Stimulated activated CD8-positive, alpha-beta memory T cell treated with anti-CD3 and anti-CD28 coated beads, Interleukin-12 subunit alpha, Interleukin-12 subunit beta, amount 100 ng/mL, for 4 hours (primary cell): ENCODE measurements around the gene GOLGA6L7.
"Not testable (repeated sequence)": the region's sequence is repeated elsewhere in the genome, so short reads cannot be mapped to it uniquely, and the experiment has no call there.

Experiments
- DNase-seq: peaks from one replicate; pipeline ENCODE4 v3.0.0-alpha.2; 2020; ENCODE audit warnings: low read depth

The GOLGA6L7 gene

DNA sequence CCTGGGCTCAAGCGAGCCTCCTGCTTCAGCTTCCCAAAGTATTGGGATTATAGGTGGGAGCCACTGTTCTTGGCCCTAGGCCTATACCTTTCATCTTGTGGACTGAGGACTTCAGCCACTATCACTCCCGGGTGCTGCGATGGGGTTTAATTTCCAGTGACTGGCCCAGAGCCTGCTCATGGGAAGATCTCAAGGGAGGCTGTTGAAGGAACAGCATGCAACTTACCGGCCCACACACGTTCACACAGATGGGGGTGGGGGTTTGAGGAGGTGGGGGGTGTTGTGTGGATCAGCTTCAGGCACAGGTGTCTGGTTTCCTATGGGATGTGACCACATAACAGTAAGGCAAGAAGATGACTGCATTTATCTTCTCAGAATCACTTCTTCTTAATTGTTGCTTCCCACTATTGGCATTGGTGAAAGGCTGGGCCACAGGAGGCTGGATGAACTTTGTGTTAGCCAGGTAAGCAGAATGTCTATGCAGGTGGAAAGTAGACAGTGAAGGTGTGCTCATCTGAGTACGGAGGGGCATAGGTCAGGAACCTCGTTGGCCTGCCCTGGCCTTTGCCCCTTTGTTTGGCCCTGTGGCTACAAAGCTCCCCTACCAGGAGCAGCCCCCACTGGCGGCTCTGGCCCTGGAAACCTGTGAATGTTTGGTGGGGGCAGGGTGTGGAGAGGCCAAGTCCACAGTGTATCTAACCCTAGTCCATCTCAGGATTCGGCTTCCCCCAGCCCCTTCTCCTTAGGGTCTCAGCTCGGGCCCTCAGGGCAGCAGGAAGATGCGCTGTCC is 35.9 kb upstream of the GOLGA6L7 start:
- no peak for DNase-seq

DNA sequence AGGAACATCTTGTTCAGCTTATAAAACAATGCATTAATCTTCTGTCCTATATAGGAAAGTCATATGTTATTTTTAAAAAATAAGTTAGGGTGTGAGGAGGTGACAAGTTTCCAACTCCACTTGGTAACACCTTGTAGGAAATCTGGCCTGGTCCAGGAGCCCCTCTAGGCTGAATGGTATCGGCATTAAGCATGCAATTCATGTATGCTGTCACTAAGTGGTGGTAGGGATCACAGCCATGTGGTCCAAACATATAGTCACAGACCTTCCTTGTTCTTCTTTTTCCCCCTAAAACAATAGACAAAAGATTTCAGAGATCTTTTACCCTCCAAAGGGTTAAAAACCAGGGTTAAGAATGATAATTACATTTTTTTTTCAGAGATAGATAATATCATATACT is 33.2 kb upstream of the GOLGA6L7 start:
- no peak for DNase-seq

DNA sequence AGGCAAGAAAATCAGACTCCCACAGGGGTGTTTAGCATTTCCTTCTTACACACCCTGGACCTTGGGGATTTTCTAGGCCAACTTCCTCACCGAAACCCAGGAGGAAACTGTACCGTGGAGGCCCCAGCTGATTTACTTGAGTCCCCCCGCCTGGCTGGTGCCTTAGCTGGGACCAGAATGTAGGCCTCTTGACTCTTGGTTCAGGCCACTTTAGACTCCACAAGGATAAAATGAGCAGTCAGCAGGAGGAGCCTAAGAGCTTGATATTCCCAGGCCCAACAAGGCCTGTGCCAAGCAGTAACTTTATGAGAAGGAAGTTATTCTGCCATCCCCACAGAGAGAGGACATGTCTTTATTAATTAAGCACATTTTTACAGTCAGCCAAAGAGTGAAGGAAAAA is 32.7 kb upstream of the GOLGA6L7 start:
- no peak for DNase-seq

DNA sequence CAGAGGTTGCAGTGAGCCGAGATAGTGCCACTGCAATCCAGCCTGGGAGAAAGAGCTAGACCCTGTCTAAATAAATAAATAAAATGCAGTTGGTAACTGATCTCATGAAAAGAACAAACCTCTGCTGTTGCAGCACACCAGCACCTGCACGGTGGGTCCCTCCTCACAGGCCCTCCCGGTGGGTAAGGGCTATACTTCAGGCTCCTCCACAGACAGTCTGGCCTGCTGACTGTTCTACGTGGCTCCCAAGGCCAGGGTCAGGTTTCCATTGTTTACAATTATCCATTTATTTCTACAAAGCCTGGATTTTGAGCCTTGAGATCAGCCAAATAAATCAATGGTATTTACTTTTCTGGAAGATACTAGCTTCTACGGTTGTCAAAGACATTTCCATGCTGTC is 32.2 kb upstream of the GOLGA6L7 start:
- no peak for DNase-seq

DNA sequence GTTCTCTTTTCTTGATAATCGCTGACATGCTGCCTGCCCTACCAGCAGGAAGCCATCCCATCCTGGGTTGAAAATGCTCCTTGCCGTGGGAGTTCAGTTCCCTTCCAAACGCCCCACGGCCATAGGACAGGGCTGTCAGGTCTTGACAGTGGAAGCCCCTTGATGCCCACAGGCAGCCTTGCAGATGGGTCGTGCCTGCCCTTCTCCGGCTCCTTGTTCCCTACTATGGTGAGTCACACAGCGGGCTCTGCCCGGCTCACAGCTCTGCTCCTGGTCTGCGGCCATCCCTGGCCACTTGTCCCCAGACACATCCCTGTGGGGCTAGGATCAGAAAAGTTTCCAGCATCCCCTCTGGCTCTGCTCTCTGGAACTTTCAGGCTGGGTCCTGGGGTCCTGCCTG is 31.1 kb upstream of the GOLGA6L7 start:
- no peak for DNase-seq

DNA sequence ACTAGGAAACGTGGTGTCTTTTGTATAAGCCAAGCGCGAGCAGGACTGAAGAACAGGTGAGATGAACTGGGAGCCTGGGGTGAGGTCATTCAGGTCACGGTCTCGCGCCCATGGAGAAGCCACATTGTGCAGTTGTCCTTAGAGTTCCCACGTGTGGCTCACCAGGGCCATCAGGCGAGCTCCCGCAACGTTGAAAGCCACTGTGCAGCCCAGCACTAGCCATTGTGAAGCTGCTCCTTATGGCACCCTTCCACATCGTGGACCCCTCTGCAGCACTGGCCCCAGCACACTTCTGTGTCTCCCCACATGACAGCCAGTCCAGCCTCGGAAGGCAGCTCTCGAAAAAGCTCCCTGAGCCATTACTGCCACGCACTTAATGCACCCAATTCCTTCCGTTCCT is 29.8 kb upstream of the GOLGA6L7 start:
- DNase-seq, result no peak

DNA sequence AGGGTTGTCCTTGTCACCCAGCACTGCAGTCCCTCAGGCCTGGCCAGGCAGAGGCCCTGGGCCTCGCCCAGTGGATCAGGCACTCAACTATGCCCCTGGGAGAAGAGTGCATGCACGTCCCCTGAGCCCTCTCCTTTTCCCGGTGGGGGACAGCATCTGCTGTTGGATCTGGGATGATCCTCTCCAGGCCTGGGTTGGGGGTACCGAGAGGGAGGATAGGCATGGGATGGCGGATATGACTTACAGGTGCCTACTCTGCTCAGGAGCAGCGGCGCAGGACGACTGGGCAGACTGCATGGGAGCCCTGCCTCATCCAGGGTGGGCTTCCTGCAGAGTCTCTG is 28.4 kb upstream of the GOLGA6L7 start:
- no peak for DNase-seq

DNA sequence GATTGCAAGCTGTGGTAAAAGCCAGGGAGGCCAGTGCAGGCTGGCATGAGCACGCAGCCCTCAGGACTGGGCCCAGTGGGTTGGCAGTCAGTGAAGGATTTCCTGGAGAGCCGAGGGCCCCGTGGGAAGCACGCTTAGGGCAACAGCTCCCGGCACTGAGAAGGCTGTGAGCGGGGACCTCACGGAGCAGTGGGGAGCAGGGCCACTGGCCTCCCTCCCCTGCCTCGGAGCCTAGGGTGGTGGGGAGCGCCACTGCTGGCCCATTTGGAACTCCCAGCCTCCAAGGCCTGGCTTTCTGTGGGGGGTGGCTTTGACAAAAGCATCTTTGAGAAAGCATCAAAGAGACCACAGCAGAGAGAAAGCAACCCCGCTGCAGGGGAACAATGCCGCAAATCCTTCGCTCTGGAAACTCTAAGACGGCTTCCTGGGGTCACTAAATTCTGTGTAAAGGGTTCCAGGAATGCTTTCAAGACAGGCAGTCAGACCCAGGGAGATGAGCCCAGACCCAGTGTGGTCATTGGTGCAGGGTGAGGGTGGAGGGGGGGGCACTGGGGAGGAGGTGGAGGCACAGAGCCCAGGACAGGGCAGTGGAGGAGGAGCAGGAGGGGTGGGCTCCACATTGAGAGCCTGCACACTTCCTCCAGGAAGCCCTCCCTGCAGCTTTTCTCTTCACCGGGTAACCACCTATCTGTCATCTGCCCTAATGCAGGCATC is 27.8 kb upstream of the GOLGA6L7 start:
- no peak for DNase-seq

DNA sequence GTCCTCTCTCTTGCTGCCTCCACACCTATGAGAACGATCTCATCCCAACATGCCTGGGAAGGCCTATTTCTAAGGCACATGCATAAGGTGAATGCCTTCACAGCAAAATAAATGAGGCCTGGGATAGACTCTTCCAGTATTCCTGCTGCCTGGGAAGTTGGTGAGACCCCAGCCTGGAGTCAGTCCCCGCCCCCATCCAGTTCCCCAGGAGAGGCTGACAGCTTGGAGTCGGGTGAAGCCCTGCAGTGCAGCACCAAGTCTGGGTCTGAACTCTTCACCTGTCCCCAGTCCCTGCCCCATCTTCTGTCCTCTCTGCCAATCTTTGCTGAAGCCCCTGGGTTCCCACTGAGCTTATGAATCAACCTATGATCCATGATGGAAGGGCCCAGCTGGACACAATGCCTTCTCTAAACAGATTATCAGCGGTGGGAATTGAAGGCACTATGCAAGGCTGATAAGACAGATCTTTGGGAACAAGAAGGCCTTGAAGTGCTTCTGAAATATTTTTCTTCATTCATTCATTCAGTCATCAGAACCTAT is 27.1 kb upstream of the GOLGA6L7 start:
- no peak for DNase-seq

DNA sequence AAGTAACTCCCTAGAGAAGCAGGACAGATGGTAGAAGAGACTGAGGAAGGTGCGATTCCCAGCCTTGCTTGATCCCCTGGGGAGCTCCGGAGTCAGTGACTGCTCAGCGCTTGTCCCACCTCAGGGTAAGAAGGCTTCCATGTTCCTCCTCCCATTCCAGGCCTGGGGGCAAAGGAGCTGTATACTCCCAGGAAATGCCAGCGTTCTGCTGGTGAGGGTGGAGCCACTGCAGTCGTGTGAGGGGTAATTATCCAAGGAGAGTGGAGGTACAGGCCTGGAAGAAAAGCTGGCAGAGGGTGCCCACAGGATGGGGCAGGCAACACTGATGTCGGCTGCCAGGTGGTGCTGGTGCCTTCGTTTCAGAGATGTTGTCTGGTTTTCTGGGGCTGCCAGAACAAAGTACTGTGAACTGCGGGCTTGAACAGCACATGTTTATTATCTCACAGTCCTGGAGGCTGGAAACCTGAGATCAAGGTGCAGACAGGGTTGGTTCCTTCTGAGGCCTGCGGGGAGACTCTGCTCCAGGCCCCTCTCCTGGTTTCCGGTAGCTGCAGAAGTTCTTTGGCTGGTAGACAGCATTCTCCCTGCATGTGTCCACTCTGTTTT is 25.2 kb upstream of the GOLGA6L7 start:
- DNase-seq, result no peak

DNA sequence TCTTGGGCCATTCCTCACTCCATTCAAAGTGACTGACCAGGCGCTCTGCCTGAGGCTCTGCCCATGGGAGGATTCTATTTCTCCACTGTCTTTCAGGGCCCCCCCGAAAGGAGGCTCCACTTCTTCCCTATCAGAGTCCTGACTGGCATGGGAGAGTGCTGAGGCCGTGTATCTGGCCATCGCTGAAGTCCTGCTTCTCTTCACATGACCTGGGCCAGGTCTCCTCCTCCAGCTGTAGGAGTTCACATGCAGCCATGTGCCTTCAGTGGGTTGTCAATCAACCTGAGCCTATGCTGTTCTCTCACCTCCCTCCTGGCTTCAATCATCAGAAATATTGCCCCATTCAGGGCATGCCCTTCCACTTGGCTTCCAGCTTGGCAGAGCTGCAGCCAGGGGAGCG is 24.6 kb upstream of the GOLGA6L7 start:
- DNase-seq, result no peak

DNA sequence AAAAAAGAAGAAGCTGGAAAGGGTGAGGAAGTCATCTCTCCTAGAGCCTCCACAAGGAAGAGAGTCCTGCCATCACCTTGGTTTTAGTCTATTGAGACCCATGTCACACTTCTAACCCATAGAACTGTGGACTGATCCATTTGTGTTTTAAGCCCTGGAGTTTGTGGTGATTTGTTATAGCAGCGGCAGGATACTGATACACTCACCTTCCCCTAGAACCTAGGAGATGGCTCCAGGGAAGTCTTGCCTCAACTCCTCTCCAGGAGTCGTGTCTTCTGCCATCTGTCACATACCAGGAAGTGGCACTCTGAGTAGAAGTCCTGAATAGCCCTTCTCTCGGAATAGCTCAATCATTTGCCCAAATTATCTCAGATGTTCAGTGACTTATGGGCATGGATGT is 22.7 kb upstream of the GOLGA6L7 start:
- DNase-seq, result no peak

DNA sequence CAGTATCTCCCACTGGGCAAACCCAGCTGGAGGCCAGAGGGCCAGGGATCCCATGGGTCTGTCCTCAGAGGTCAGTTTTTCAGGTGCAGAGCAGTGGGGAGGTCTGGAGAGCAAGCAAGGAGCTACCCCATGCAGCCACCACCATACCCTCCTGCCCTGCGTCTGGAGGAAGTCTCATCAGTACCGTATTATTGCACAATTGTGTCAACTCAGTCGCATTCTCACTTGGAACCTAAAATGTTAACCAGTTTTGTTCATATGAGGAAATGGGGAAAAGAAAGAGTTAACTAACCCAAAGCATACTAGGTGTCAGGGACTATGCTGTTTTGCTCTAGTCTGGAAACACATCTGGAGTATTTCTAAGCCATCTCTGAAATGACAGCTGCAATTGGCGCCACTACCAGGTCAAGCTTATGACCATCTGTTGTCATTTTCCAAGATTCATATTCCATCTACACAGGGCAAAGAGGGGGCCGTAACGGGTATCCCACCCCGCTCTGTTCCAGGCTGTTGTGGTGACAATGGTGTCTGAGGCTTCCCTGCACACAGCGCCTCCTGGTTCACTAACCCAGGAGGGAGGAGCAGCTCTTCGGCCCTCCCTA is 20.4 kb upstream of the GOLGA6L7 start:
- no peak for DNase-seq

DNA sequence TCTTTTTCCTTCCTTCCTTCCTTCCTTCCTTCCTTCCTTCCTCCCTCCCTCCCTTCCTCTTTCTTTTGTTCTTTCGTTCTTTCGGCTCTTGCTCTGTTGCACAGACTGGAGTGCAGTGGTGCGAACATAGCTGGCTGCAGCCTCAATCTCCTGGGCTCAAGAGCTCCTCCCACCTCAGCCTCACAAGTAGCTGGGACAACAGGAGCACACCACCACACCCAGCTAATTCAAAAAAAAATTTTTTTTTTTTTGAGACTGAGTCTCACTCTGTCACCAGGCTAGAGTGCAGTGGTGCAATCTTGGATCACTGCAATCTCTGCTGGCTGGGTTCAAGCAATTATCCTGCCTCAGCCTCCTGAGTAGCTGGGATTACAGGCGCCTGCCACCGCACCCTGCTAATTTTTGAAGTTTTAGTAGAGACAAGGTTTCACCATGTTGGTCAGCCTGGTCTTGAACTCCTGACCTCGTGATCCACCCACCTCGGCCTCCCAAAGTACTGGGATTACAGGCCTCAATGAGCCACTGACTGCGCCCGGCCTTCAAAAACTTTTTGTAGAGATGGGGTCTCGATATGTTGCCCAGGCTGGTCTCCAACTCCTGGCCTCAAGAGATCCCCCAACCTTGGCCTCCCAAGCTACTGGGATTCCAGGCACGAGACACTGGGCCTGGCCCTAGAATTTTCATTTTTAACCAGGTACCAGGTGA is 13.3 kb upstream of the GOLGA6L7 start:
- DNase-seq, result not testable (repeated sequence)

DNA sequence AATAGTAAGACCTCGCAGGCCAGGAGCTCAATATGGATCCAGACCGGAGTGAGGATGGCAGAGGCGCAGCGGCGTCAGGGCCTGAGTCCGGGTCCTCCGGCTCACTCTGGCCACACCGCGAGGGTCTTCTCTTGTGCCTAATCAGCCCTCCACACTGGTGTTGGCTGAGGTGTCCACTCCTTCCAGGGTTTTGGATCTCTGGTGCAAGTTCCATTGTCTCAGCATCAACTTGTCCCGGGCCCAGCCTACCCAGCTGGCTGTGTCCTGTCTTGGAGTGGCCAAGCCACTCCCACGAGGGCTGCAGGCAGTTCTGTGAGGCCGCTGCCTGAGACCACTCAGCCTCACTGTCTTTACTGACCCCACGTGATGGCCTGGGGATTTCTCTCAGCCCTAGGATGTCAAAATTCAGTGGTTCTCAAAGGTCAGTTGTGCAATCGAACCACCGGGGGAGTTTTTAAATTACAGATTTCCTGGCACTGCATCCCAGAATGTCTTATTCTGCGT is 12.6 kb upstream of the GOLGA6L7 start:
- no peak for DNase-seq

DNA sequence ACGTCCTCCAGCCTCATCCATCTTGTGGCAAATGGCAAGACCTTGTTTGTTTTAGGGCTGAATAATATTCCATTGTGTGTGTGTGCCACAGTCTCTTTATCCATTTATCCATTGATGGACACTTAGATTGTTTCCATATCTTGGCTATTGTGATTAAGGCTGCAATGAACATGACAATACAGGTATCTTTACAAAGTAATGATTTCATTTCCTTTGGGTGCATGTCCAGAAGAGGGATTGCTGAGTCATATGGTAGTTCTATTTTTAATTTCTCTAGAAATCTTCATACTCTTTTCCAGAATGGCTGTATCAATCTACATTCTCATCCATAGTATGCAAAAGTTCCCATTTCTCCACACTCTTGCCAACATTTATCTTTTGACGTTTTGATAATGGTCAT is 6.1 kb upstream of the GOLGA6L7 start:
- not testable (repeated sequence) for DNase-seq

DNA sequence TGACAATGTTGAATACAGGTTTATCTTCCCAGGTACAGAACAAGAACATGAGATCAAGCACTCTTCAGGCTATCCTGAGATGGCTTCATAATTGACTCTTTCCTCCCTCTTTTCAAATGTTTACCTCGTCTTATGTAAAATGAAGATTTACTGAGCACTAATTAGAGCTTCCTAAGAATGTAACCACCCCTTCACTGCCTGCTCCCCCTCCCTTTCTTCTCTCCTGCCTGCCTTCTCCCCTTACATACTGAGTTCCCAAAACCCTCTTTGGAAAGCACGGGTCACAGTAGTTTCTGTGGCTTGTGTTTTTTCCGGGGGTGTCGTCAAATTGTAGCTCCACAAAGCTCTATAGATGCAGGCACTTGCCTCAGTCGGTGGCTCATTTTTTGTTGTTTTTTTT is 5.2 kb upstream of the GOLGA6L7 start:
- DNase-seq, result not testable (repeated sequence)

DNA sequence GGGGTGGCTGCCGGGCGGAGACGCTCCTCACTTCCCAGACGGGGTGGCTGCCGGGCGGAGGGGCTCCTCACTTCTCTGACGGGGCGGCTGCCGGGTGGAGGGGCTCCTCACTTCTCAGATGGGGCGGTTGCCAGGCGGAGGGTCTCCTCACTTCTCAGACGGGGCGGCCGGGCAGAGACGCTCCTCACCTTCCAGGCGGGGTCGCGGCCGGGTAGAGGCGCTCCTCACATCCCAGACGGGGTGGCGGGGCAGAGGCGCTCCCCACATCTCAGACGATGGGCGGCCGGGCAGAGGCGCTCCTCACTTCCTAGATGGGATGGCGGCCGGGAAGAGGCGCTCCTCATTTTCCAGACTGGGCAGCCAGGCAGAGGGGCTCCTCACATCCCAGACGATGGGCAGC is 1.3 kb upstream of the GOLGA6L7 start:
- DNase-seq, result not testable (repeated sequence)

DNA sequence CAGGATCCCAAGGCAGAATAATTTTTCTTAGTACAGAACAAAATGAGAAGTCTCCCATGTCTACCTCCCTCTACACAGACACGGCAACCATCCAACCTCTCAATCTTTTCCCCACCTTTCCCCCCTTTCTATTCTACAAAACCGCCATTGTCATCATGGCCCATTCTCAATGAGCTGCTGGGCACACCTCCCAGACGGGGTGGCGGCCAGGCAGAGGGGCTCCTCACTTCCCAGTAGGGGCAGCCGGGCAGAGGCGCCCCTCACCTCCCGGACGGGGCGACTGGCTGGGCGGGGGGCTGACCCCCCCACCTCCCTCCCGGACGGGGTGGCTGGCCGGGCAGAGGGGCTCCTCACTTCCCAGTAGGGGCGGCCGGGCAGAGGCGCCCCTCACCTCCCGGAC is 827 bp upstream of the GOLGA6L7 start:
- DNase-seq, result not testable (repeated sequence)

DNA sequence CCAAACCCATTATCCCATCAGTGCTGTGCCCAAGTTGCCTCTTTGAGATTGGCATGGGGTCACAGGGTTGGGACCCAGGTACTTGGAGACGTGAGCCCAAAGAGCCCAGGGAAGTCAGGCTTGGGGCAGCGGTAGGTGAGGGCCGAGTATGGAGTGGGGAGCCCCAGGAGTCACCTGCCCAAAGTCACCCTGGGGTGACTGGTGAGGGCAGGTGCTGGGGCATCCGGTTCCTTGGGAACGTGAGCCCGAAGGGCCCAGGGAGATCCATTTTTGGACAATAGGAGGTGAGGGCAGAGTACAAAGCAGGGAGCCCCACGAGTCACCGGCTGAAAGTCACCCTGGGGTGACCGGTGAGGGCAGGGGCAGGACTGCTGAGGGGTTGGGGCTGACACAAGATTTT is 485 bp downstream of the GOLGA6L7 start:
- DNase-seq, result not testable (repeated sequence)

DNA sequence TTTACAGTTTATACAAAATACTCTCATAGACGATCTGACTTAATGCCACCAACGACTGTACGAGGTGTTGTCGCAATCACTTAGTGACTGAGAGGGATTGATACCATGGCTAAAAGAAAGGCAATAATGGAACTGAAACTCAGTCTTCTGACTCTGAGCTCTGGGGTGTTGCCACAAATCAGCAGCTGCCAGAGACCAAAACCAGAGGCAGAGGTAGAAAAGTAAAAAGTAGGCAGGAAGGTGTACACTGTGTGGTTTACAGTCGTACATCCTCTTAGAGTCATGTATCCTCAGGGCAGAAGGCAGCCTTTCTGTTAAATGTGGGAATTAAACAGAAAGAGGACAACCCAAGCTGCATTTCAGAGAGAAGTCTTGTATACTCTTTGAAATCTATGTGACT is 1.2 kb downstream of the GOLGA6L7 start:
- not testable (repeated sequence) for DNase-seq

DNA sequence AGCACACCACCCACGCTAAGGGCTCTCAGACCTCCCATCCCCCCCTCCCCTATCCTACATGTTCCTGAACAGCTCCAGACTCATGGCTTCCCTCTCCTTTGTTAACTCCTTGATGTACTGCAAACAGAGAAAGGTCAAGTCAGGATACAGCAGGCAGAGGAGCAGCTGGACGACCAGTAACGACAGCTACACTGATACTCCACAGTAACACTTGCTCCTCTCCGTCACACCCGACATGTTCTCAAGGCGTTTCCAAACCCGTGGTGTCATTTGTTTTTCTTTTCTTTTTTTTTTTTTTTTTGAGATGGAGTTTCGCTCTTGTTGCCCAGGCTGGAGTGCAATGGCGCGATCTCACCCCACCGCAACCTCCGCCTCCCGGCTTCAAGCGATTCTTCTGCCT is 4.3 kb downstream of the GOLGA6L7 start:
- not testable (repeated sequence) for DNase-seq
